ENCODE data around the gene PRLH. TPM values are rescaled to one million over a fixed set of nuclear protein-coding genes. Genes with fewer than 3 reads are reported as not detected.

The PRLH gene
- total and polyA plus RNA-seq, 12 donors, result not detected

- H3K27me3 ChIP-seq, result no peaks in the 10 kb centered on the region
- no peak for DNase-seq
- no peaks in the 10 kb centered on the region for H3K36me3 ChIP-seq (replicated peaks in 1 of 2)
- intact Hi-C loops (cut with DNase I), result no loop called here
- H3K4me3 ChIP-seq, result no peak overlapping the region
- no peak overlapping the region for H3K27ac ChIP-seq
- H3K9me3 ChIP-seq (replicated peaks in 1 of 3), result no peaks in the 10 kb centered on the region
- no peak for TF ChIP-seq POLR2A (IDR thresholded peaks at IDR 0.05)
- no peak for TF ChIP-seq CTCF (IDR thresholded peaks at IDR 0.05)
- 89 to 97% (median 95%) methylated on average over 4 to 6 of the region's 6 CpGs for WGBS, 4 donors
- H3K4me1 ChIP-seq (replicated peaks in 1 of 2), result no peaks in the 10 kb centered on the region
These were observed 46.1 kb upstream of the PRLH start for GRCh38 chr2:237520290-237520689.

GRCh38 chr2:237524631-237525030, 41.7 kb upstream of the PRLH start:
- TF ChIP-seq CTCF (IDR thresholded peaks at IDR 0.05) (no peak), POLR2A (IDR thresholded peaks at IDR 0.05) (no peak)
- DNase-seq, result no peak
- Histone ChIP-seq H3K4me3 (no peak overlapping the region), H3K36me3 (replicated peaks in 1 of 2) (no peaks in the 10 kb centered on the region), H3K27ac (no peak overlapping the region), H3K9me3 (replicated peaks in 1 of 3) (no peaks in the 10 kb centered on the region), H3K4me1 (replicated peaks in 1 of 2) (no peaks in the 10 kb centered on the region), H3K27me3 (no peaks in the 10 kb centered on the region)
- 57 to 80% (median 63%) methylated on average over 1 to 6 of the region's 6 CpGs for WGBS, 4 donors
- intact Hi-C loops (cut with DNase I), result no loop called here

GRCh38 chr2:237525559-237526157, 40.7 kb upstream of the PRLH start:
- Histone ChIP-seq H3K36me3 (replicated peaks in 1 of 2) (no peaks in the 10 kb centered on the region), H3K27me3 (no peaks in the 10 kb centered on the region), H3K9me3 (replicated peaks in 1 of 3) (no peaks in the 10 kb centered on the region), H3K27ac (no peak overlapping the region), H3K4me3 (no peak overlapping the region), H3K4me1 (replicated peaks in 1 of 2) (no peaks in the 10 kb centered on the region)
- no peak for TF ChIP-seq POLR2A (IDR thresholded peaks at IDR 0.05)
- TF ChIP-seq CTCF (IDR thresholded peaks at IDR 0.05), result no peak
- WGBS, 4 donors, result 91 to 100% (median 93%) methylated on average over 5 to 17 of the region's 17 CpGs
- DNase-seq, result no peak
- intact Hi-C loops (cut with DNase I), result no loop called here

GRCh38 chr2:237527233-237527632, 39.1 kb upstream of the PRLH start:
- no peak for TF ChIP-seq POLR2A (IDR thresholded peaks at IDR 0.05)
- TF ChIP-seq CTCF (IDR thresholded peaks at IDR 0.05), result no peak
- H3K27ac ChIP-seq, result no peak overlapping the region
- intact Hi-C loops (cut with DNase I), result no loop called here
- H3K9me3 ChIP-seq (replicated peaks in 1 of 3), result no peaks in the 10 kb centered on the region
- no peak for DNase-seq
- no peaks in the 10 kb centered on the region for H3K36me3 ChIP-seq (replicated peaks in 1 of 2)
- WGBS, 4 donors, result 82 to 90% (median 87%) methylated on average over 11 of the region's 11 CpGs
- no peaks in the 10 kb centered on the region for H3K4me1 ChIP-seq (replicated peaks in 1 of 2)
- H3K4me3 ChIP-seq, result no peak overlapping the region
- no peaks in the 10 kb centered on the region for H3K27me3 ChIP-seq
